PFSK-1 (cell line): ENCODE measurements around the gene FBXL12.

Experiments used
- FOXP2 ChIP-seq: optimal IDR thresholded peaks from 2 replicates; pipeline ENCODE3; 2011; ENCODE audit warnings: borderline replicate concordance, control low read depth, inconsistent platforms; ENCODE audit not compliant: insufficient read depth; ENCODE audit errors: extremely low read length, extremely low read depth
- POLR2AphosphoS5 ChIP-seq: IDR thresholded peaks from 2 replicates; pipeline ENCODE4 v1.6.1; 2012; ENCODE audit warnings: low read depth, mild to moderate bottlenecking, control low read depth, low read length, moderate library complexity
- SIN3A ChIP-seq: IDR thresholded peaks from 2 replicates; pipeline ENCODE4 v1.6.1; 2012; ENCODE audit warnings: mild to moderate bottlenecking, low read length, moderate library complexity, borderline replicate concordance; ENCODE audit not compliant: insufficient read depth
- TAF1 ChIP-seq: IDR thresholded peaks from 2 replicates; pipeline ENCODE4 v1.6.1; 2012; ENCODE audit warnings: low read length, control low read depth, borderline replicate concordance; ENCODE audit not compliant: insufficient read depth
- TF ChIP-seq, protein P1 (sequence below), 2 experiments: IDR thresholded peaks; 2 replicates each; pipeline versions ENCODE4 v1.6.1 to v1.8.0; 2011 to 2012; ENCODE audit warnings: low read depth in 2 of 2, low read length in 2 of 2, control low read depth in 1 of 2, inconsistent platforms in 1 of 2, mild to moderate bottlenecking in 1 of 2, moderate library complexity in 1 of 2; ENCODE audit not compliant: insufficient read depth in 1 of 2

Gene FBXL12

DNA sequence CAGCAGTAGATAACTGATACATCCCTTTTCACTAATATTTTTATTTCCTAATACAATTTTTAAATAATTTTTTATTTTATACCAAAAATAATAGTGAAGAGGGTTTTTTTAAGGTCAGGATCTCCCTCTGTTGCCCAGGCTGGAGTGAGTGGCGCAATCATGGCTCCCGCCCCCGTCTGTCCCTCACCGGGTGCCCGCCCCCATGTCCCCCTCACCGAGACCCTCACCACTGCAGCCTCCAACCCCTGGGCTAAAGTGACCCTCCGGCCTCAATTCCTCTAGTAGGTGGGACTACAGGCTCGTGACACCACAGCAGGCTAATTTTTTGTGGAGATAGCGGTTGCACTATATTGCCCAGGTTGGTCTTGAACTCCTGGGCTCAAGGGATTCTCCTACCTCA is 32.5 kb downstream of the FBXL12 start:
- TF ChIP-seq SIN3A (no peak), TAF1 (no peak), FOXP2 (no peak), POLR2AphosphoS5 (no peak)
- TF ChIP-seq, protein P1, sequence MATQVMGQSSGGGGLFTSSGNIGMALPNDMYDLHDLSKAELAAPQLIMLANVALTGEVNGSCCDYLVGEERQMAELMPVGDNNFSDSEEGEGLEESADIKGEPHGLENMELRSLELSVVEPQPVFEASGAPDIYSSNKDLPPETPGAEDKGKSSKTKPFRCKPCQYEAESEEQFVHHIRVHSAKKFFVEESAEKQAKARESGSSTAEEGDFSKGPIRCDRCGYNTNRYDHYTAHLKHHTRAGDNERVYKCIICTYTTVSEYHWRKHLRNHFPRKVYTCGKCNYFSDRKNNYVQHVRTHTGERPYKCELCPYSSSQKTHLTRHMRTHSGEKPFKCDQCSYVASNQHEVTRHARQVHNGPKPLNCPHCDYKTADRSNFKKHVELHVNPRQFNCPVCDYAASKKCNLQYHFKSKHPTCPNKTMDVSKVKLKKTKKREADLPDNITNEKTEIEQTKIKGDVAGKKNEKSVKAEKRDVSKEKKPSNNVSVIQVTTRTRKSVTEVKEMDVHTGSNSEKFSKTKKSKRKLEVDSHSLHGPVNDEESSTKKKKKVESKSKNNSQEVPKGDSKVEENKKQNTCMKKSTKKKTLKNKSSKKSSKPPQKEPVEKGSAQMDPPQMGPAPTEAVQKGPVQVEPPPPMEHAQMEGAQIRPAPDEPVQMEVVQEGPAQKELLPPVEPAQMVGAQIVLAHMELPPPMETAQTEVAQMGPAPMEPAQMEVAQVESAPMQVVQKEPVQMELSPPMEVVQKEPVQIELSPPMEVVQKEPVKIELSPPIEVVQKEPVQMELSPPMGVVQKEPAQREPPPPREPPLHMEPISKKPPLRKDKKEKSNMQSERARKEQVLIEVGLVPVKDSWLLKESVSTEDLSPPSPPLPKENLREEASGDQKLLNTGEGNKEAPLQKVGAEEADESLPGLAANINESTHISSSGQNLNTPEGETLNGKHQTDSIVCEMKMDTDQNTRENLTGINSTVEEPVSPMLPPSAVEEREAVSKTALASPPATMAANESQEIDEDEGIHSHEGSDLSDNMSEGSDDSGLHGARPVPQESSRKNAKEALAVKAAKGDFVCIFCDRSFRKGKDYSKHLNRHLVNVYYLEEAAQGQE (IDR thresholded peaks at IDR 0.05; ENCODE audit: insufficient read depth in 1 of 2, low read depth in 2 of 2, low read length in 2 of 2) = no peak

DNA sequence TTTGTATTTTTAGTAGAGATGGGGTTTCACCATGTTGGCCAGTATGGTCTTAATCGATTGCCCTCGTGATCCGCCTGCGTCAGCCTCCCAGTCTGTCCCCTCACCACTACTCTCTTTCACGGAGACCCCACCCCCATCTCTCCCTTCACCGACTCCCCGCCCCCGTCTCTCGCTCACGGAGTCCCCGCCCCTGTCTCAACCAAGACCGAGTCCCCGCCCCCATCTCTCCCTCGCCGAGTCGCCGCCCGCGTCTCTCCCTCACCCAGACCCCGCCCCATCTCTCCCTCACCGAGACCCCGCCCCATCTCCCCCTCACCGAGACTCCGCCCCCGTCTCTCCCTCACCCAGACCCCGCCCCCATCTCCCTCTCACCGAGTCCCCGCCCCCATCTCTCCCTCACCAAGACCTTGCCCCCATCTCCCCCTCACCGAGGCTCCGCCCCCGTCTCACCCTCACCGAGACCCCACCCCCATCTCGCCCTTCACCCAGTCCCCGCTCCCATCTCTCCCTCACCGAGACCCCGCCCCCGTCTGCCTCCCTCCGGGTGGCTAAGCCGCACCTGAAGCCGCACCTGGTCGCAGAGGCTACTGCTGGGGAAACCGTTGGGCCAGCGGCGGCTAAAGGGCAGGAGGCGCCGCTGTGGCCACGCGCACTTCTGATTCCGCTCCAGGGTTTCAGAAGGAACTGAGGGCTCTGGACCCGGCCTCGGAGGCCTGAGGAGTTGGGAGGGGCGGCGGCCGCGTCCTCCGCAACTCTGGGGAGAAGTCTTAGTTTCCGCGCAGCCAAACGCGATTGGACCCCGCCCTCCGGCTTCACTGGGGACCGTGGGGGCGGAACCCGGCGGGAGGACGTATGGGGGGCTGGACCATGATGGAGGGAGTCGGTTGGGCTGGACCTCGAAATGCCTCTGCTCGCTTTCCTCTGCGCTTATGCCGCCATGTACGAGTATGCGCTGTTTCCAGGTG is 33.2 kb downstream of the FBXL12 start:
- TF ChIP-seq, protein P1 (IDR thresholded peaks at IDR 0.05; ENCODE audit: insufficient read depth in 1 of 2, low read depth in 2 of 2, low read length in 2 of 2) = no peak
- TF ChIP-seq FOXP2 (peak; percentile 35), TAF1 (0 out of 2 replicates have a peak, but pooled peaks have one; percentile 27), POLR2AphosphoS5 (peak; percentile 73), SIN3A (no peak)

DNA sequence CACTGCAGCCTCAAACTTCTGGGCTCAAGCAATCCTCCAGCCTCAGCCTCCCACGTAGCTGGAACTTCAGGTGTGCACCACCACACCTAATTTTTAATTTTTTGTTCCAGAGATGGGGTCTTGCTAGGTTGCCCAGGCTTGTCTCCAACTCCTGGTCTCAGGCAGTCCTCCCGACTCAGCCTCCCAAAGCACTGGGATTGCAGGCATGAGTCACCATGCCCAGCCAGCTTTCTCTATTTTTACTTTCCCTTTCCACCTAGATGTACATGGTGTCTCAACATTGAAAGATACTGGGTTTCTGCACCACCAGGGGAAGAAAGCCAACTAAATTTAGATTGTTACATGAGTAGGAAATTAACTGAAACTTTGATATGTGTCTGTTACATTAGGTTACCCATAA is 36.5 kb downstream of the FBXL12 start:
- no peak for TF ChIP-seq FOXP2
- TF ChIP-seq POLR2AphosphoS5 = no peak
- TF ChIP-seq SIN3A = no peak
- TF ChIP-seq, protein P1 (IDR thresholded peaks at IDR 0.05; ENCODE audit: insufficient read depth in 1 of 2, low read depth in 2 of 2, low read length in 2 of 2) = no peak
- no peak for TF ChIP-seq TAF1

GRCh38 chr19:9768175-9769112 is 50.4 kb downstream of the FBXL12 start, which contains the start of gene ZNF846:
Gene ZNF846, minus strand, starts transcription at chr19:9768738. Its CDS starts 3,788 bp downstream, at chr19:9764950.
- TF ChIP-seq FOXP2 (peak; percentile 70), TAF1 (no peak), POLR2AphosphoS5 (peak; percentile 63), SIN3A (peak; percentile 22; the same call in 1 of the 2 replicates)
